Measurements from ENCODE around the gene SEMA4C. TPM values are rescaled to one million over a fixed set of nuclear protein-coding genes. Genes with fewer than 3 reads are reported as not detected.

The SEMA4C gene
- total and polyA plus RNA-seq, 9 of the 15 experiments (the other 6 are each of a cell fraction or from before 2014, with no cell fraction given), result 0.32 to 59.7 (median 23.9) TPM

DNA sequence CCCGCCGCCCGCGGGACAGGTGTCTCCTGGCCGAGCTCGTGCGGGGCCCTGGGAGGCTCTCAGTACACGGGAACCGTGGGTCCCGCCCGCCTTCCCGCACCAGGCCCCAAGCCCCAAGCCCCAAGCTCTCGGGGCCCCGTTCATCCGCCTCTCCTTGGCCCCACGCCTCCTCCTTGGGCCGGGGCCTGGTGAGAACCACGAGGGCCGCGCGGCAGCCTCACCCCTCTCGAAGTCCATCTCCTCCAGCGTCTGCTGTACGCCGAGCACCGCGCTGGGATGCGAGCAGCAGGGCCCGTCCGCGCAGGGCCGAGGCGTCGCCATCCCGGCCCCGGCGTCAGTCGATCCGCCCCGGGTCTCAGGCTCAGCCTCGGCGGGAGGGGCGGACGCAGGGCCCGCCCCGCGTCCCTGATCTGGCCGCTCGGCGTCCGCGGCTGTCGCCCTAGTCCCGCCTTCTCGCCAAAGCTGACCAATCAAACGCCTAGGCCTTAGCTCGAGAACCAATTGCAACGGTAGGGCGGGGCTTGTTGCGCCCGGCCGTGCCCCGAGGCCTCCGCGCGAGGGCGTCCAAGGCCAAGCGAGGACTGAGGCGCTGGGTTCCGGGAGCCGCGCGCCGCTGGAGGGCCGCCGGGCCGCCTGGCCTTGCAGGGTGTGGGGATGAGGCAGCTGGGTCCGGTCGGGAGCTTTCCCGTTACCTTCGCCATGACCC, 12.1 kb downstream of the SEMA4C start, which contains the start of gene ANKRD39 (continued):
- TF ChIP-seq KAT7 (CRISPR knock-in tag; IDR thresholded peaks at IDR 0.05; ENCODE audit: borderline replicate concordance) (peak; percentile 92; the same call in 1 of the 2 replicates), MITF (IDR thresholded peaks at IDR 0.05) (no peak), KDM5B (IDR thresholded peaks at IDR 0.05; ENCODE audit: insufficient replicate concordance, low read depth, low read length) (peak; percentile 95), FOS (IDR thresholded peaks at IDR 0.05; ENCODE audit: extremely low read depth, insufficient read length) (peak; percentile 99), CHCHD3 (CRISPR knock-in tag; IDR thresholded peaks at IDR 0.05) (0 out of 2 replicates have a peak, but pooled peaks have one; percentile 36), ZNF384 (IDR thresholded peaks at IDR 0.05; ENCODE audit: low read depth, low read length) (no peak), NRF1 (conservative IDR thresholded peaks at IDR 0.05 in 1 of 2, IDR thresholded peaks at IDR 0.05 in 1 of 2) (peak; percentile 83 to 86), ASH1L (IDR thresholded peaks at IDR 0.05; ENCODE audit: borderline replicate concordance, low read depth, partially characterized antibody) (peak; percentile 94), ZC3H8 (IDR thresholded peaks at IDR 0.05) (no peak), ZNF140 (CRISPR knock-in tag; IDR thresholded peaks at IDR 0.05) (no peak), ETV5 (CRISPR knock-in tag; IDR thresholded peaks at IDR 0.05; ENCODE audit: low read depth) (peak; percentile 78; the same call in 1 of the 2 replicates)
- TF ChIP-seq, protein P1, sequence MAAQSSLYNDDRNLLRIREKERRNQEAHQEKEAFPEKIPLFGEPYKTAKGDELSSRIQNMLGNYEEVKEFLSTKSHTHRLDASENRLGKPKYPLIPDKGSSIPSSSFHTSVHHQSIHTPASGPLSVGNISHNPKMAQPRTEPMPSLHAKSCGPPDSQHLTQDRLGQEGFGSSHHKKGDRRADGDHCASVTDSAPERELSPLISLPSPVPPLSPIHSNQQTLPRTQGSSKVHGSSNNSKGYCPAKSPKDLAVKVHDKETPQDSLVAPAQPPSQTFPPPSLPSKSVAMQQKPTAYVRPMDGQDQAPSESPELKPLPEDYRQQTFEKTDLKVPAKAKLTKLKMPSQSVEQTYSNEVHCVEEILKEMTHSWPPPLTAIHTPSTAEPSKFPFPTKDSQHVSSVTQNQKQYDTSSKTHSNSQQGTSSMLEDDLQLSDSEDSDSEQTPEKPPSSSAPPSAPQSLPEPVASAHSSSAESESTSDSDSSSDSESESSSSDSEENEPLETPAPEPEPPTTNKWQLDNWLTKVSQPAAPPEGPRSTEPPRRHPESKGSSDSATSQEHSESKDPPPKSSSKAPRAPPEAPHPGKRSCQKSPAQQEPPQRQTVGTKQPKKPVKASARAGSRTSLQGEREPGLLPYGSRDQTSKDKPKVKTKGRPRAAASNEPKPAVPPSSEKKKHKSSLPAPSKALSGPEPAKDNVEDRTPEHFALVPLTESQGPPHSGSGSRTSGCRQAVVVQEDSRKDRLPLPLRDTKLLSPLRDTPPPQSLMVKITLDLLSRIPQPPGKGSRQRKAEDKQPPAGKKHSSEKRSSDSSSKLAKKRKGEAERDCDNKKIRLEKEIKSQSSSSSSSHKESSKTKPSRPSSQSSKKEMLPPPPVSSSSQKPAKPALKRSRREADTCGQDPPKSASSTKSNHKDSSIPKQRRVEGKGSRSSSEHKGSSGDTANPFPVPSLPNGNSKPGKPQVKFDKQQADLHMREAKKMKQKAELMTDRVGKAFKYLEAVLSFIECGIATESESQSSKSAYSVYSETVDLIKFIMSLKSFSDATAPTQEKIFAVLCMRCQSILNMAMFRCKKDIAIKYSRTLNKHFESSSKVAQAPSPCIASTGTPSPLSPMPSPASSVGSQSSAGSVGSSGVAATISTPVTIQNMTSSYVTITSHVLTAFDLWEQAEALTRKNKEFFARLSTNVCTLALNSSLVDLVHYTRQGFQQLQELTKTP (IDR thresholded peaks at IDR 0.05; ENCODE audit: low read depth in 1 of 2, partially characterized antibody in 2 of 2), result no peak
- TF ChIP-seq, protein P2, sequence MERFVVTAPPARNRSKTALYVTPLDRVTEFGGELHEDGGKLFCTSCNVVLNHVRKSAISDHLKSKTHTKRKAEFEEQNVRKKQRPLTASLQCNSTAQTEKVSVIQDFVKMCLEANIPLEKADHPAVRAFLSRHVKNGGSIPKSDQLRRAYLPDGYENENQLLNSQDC (CRISPR knock-in tag; IDR thresholded peaks at IDR 0.05), result no peak
- TF ChIP-seq, protein P3, sequence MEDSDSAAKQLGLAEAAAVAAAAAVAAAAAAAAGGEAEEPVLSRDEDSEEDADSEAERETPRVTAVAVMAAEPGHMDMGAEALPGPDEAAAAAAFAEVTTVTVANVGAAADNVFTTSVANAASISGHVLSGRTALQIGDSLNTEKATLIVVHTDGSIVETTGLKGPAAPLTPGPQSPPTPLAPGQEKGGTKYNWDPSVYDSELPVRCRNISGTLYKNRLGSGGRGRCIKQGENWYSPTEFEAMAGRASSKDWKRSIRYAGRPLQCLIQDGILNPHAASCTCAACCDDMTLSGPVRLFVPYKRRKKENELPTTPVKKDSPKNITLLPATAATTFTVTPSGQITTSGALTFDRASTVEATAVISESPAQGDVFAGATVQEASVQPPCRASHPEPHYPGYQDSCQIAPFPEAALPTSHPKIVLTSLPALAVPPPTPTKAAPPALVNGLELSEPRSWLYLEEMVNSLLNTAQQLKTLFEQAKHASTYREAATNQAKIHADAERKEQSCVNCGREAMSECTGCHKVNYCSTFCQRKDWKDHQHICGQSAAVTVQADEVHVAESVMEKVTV (CRISPR knock-in tag; IDR thresholded peaks at IDR 0.05), result peak; percentile 96
- TF ChIP-seq, protein P4, sequence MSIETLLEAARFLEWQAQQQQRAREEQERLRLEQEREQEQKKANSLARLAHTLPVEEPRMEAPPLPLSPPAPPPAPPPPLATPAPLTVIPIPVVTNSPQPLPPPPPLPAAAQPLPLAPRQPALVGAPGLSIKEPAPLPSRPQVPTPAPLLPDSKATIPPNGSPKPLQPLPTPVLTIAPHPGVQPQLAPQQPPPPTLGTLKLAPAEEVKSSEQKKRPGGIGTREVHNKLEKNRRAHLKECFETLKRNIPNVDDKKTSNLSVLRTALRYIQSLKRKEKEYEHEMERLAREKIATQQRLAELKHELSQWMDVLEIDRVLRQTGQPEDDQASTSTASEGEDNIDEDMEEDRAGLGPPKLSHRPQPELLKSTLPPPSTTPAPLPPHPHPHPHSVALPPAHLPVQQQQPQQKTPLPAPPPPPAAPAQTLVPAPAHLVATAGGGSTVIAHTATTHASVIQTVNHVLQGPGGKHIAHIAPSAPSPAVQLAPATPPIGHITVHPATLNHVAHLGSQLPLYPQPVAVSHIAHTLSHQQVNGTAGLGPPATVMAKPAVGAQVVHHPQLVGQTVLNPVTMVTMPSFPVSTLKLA (conservative IDR thresholded peaks at IDR 0.05), result peak in 1 of 2 experiments; percentile 75; a peak in 3 of 4 replicates
- TF ChIP-seq, protein P5, sequence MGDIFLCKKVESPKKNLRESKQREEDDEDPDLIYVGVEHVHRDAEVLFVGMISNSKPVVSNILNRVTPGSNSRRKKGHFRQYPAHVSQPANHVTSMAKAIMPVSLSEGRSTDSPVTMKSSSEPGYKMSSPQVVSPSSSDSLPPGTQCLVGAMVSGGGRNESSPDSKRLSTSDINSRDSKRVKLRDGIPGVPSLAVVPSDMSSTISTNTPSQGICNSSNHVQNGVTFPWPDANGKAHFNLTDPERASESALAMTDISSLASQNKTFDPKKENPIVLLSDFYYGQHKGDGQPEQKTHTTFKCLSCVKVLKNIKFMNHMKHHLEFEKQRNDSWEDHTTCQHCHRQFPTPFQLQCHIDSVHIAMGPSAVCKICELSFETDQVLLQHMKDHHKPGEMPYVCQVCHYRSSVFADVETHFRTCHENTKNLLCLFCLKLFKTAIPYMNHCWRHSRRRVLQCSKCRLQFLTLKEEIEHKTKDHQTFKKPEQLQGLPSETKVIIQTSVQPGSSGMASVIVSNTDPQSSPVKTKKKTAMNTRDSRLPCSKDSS (IDR thresholded peaks at IDR 0.05; ENCODE audit: low read depth, partially characterized antibody), result no peak
